ENCODE data around the gene OR2T12. TPM values are rescaled to one million over a fixed set of nuclear protein-coding genes. Genes with fewer than 3 reads are reported as not detected.

The OR2T12 gene
- total RNA-seq, 2 experiments from 2014 or later, result not detected

- POLR2A ChIA-PET, result no interaction called here
- peak; percentile 29 for DNase-seq
- no peak overlapping the region for H3K4me3 Mint-ChIP-seq
- intact Hi-C loops (cut with micrococcal nuclease), result loop anchor here (1.0 kb wide), 1 partner anchor 564 kb away; no protein-coding TSS in a partner anchor
- no peaks in the 10 kb centered on the region for H3K9me3 Mint-ChIP-seq
- CTCF ChIA-PET, result interaction anchor here (0.6 to 1.8 kb wide), 8 partner anchors 8 to 563 kb away, joined by 3 to 10 read pairs (median 4); no protein-coding TSS in a partner anchor
- no peak overlapping the region for H3K27ac Mint-ChIP-seq
- peaks cover 15% of the 10 kb centered on the region for H3K27me3 Mint-ChIP-seq
- peaks cover 2% of the 10 kb centered on the region for H3K4me1 Mint-ChIP-seq (ENCODE audit: low read depth)
- H3K36me3 Mint-ChIP-seq, result no peaks in the 10 kb centered on the region
Observed at GRCh38 chr1:248243204-248243603, 60.0 kb downstream of the OR2T12 start.

Other genes with a start within 250 kb of the OR2T12 start
- gene OR2L13, start 208.2 kb downstream of the OR2T12 start, total RNA-seq, result not detected
- gene OR2M5, start 158.3 kb downstream of the OR2T12 start, total RNA-seq, result not detected
- not detected for gene OR2M2, start 128.6 kb downstream of the OR2T12 start, total RNA-seq
- not detected for gene OR2M3, start 106.2 kb downstream of the OR2T12 start, total RNA-seq
- gene OR2M4, start 72.0 kb downstream of the OR2T12 start, total RNA-seq, result not detected
- gene OR2T33, start 25.4 kb downstream of the OR2T12 start, total RNA-seq, result not detected
- gene OR2M7, start 21.1 kb upstream of the OR2T12 start, total RNA-seq, result not detected
- not detected for gene OR14C36, start 45.4 kb upstream of the OR2T12 start, total RNA-seq
- not detected for gene OR2T4, start 58.2 kb upstream of the OR2T12 start, total RNA-seq
- not detected for gene OR2T6, start 72.3 kb upstream of the OR2T12 start, total RNA-seq
- not detected for gene OR2T1, start 99.6 kb upstream of the OR2T12 start, total RNA-seq
- gene OR2T2, start 142.2 kb upstream of the OR2T12 start, total RNA-seq, result not detected
- not detected for gene OR2T3, start 169.9 kb upstream of the OR2T12 start, total RNA-seq
- not detected for gene OR2T5, start 185.2 kb upstream of the OR2T12 start, total RNA-seq
- gene OR2G6, start 204.6 kb upstream of the OR2T12 start, total RNA-seq, result not detected

Data from activated CD4-positive, alpha-beta memory T cell treated with anti-CD3 and anti-CD28 coated beads for 36 hours (primary cell).